Left lung (tissue), 10 donors: ENCODE data around the gene LIG3. TPM values are rescaled to one million over a fixed set of nuclear protein-coding genes. Genes with fewer than 3 reads are reported as not detected.

ENCODE experiments used
- ATAC-seq: fragments of 200-7000 bp; cut with Tn5 transposase; one replicate; pipeline ENCODE4 v1.9.1; 2020; ENCODE audit warnings: moderate library complexity
- DNase-seq, 4 donors: peaks; one replicate each; pipeline ENCODE4 v3.0.0-alpha.2; 2013 to 2020
- H3K27ac ChIP-seq, 2 donors: fragments of 200-600 bp; sonication (generic) in 1 of 2; one replicate each; pipeline versions ENCODE4 v1.5.0 to v1.8.0; 2020 to 2021
- H3K27me3 ChIP-seq, 2 donors: fragments of 200-600 bp; sonication (generic) in 1 of 2; one replicate each; pipeline versions ENCODE4 v1.5.0 to v1.8.0; 2020 to 2021
- H3K36me3 ChIP-seq, 2 donors: fragments of 200-600 bp; sonication (generic) in 1 of 2; one replicate each; pipeline versions ENCODE4 v1.5.0 to v1.8.0; 2020 to 2021
- H3K4me1 ChIP-seq, 2 donors: fragments of 200-600 bp; one replicate each; pipeline ENCODE4 v1.8.0; 2021
- H3K4me3 ChIP-seq, 2 donors: fragments of 200-600 bp; sonication (generic) in 1 of 2; one replicate each; pipeline versions ENCODE4 v1.5.0 to v1.8.0; 2020 to 2021; ENCODE audit warnings: mild to moderate bottlenecking in 1 of 2
- H3K9me3 ChIP-seq, 2 donors: fragments of 200-600 bp; sonication (generic) in 1 of 2; one replicate each; pipeline versions ENCODE4 v1.5.0 to v1.8.0; 2020 to 2021
- intact Hi-C, 2 donors: fragments of 100-400 bp; cut with DNase I; formaldehyde crosslinking; loops; one replicate each; pipeline versions ENCODE4 v1.11.2 to v1.14.2; 2022
- polyA plus RNA-seq, 6 donors: library from polyadenylated mRNA; unstranded; fragments of 120-200 nt; gene quantifications; one replicate each; pipeline ENCODE4 v1.2.1, GENCODE V29; 2013; ENCODE audit not compliant: insufficient read length in 6 of 6
- total RNA-seq, 2 donors: library from RNA; stranded (reverse); fragmentation: NEBNext Ultra II Directional; extraction: Animal tissue kit (Norgen Biotek cat#: 25700); gene quantifications; one replicate each; pipeline ENCODE4 v1.2.1, GENCODE V29; 2021
- TF ChIP-seq, protein P1 (sequence below), 2 donors: fragments of 200-600 bp; sonication (generic) in 1 of 2; IDR thresholded peaks; one replicate each; pipeline versions ENCODE4 v1.5.0 to v1.8.0; 2021; ENCODE audit warnings: antibody characterized with exemption in 2 of 2
- donor health status: DM: no; HTN: yes; CAD: no.
- donor health status: DM: no; HTN: no; CAD: no.

Gene LIG3
- total and polyA plus RNA-seq, 8 donors = 27.3 to 43.7 (median 32.0) TPM

DNA sequence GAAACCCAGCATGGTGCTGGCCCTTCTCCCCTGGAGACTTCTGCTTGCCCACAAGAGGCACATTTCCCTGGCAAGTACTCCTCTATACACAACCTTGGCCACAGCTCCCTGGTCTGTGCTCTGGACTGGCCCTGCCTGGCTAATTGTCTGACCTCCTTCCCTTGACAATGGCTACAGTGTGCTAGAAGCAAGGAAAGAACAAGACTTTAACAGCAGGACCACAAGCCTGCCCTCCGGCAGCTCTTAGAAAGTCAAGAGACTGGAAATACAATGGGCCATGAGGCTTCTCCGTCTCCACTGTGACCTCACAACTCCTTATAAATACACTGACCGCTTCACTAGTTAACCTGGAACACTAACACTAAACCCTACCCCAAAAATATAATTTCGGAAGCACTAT, 36.7 kb downstream of the LIG3 start:
- intact Hi-C loops = no loop called here
- H3K9me3 ChIP-seq = no peaks in the 10 kb centered on the region
- DNase-seq = no peak
- H3K4me1 ChIP-seq = peaks cover 1 to 9% of the 10 kb centered on the region in 2 donors
- no peak overlapping the region for H3K4me3 ChIP-seq
- peaks cover 0 to 79% of the 10 kb centered on the region in 2 donors for H3K36me3 ChIP-seq
- H3K27ac ChIP-seq = no peak overlapping the region
- no peaks in the 10 kb centered on the region for H3K27me3 ChIP-seq
- TF ChIP-seq, protein P1, sequence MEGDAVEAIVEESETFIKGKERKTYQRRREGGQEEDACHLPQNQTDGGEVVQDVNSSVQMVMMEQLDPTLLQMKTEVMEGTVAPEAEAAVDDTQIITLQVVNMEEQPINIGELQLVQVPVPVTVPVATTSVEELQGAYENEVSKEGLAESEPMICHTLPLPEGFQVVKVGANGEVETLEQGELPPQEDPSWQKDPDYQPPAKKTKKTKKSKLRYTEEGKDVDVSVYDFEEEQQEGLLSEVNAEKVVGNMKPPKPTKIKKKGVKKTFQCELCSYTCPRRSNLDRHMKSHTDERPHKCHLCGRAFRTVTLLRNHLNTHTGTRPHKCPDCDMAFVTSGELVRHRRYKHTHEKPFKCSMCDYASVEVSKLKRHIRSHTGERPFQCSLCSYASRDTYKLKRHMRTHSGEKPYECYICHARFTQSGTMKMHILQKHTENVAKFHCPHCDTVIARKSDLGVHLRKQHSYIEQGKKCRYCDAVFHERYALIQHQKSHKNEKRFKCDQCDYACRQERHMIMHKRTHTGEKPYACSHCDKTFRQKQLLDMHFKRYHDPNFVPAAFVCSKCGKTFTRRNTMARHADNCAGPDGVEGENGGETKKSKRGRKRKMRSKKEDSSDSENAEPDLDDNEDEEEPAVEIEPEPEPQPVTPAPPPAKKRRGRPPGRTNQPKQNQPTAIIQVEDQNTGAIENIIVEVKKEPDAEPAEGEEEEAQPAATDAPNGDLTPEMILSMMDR (IDR thresholded peaks at IDR 0.05) = no peak
- ATAC-seq = no peak

DNA sequence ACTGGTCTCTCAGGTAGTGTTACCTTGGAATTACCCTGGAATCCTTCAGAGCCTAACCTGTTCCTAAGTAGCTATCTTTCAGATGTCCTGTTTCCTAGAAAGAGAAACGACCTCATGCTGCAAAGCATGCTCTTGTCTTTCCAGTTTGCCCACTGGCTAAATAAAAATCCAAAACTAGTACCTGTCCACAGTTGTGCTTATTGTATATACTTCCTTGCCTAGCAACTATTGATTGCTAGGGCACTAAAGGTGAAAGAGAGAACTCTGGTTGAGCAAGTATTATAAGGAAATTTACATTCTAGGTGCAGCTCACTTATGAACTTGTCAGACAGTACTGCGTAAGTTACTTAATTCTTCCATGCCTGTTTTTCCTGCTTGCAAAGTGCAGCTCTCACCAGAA, 38.5 kb downstream of the LIG3 start:
- peak; percentile 13 for ATAC-seq

DNA sequence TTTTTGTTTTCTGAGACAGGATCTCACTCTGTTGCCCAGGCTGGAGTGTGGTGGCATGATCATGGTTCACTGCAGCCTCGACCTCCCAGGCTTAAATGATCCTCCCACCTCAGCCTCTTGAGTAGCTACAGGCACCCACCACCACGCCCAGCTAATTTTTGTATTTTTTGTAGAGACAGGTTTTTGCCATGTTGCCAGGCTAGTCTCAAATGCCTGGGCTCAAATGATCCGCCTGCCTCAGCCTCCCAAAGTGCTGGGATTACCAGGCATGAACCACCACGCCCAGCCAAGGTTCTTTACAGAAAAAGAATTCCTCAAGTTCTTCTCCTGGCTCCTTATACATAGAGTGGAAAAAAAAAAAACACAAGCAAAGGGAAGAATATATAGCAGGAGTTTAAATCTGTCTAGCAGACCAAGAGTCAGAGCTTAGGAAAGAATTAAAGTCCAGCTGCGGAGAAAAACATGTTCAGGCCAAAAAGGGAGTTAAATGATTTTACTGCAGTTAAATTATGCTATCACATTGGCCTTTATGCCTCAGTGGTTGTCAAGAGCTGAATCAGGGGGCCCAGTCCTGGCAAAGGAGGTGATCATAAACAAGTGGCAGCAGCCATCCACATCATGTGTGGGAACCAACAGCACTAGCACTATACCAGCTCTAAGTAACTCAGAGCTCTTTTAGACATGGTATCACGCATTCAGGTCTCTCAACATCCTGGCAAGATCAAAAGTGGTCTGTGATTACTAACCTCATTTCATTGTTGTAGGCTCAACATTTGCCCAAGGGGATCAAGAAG, 39.3 kb downstream of the LIG3 start:
- TF ChIP-seq, protein P1 (IDR thresholded peaks at IDR 0.05) = no peak
- H3K27me3 ChIP-seq = no peaks in the 10 kb centered on the region
- peaks cover 7 to 26% of the 10 kb centered on the region in 2 donors for H3K4me1 ChIP-seq
- H3K4me3 ChIP-seq = no peak overlapping the region
- ATAC-seq (no peak), DNase-seq (no peak)
- H3K9me3 ChIP-seq = no peaks in the 10 kb centered on the region
- no peak overlapping the region for H3K27ac ChIP-seq
- intact Hi-C loops = no loop called here
- H3K36me3 ChIP-seq = peaks cover 0 to 58% of the 10 kb centered on the region in 2 donors

More for the DNA sequence above, 38.5 kb downstream of the LIG3 start:
- Histone ChIP-seq H3K36me3 (peaks cover 0 to 66% of the 10 kb centered on the region in 2 donors), H3K27ac (no peak overlapping the region), H3K4me3 (no peak overlapping the region), H3K9me3 (no peaks in the 10 kb centered on the region), H3K27me3 (no peaks in the 10 kb centered on the region), H3K4me1 (peaks cover 7 to 26% of the 10 kb centered on the region in 2 donors)
- intact Hi-C loops = no loop called here
- TF ChIP-seq, protein P1 (IDR thresholded peaks at IDR 0.05) = no peak
- DNase-seq = no peak

DNA sequence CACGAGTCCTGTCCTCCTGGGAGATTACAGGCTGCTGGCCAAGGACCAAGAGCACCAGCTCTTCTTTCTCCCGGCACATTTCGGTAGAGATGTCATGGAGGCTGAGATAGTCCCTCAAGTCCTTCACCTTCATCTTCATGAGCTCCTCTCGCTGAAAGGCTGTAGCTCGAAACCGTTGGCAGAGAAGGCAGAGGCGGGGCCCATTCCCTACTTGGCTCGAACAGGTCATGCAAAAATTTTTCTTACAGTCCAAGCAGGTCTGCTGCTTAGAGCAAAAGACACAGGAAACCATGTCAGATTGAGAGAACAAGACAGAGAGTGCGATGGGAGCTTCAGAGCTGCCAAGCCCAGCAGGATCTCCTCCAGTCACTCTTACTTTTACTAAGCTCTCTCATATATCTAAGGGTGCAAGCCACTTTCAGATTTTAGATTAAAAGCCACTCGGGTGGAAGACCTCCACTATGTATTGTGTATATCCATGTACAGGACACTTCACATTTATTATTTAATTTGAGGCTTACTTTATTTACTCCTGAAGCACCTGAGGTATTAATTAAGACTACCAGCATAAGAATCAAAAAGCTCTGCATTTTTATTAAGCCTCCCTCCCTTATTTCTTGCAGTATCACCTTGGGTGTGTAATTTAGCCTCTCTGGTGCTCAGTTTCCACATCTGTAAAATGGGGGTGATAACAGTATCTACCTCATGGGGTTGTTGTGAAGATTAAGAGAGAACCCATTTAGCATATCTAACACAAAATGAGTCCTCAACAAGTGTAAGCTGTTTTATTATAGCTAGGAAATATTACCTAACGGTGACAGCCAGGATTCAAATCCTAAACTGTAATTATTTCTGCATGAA, 41.4 kb downstream of the LIG3 start:
- peak overlapping the region; percentile 63 to 86 for H3K27ac ChIP-seq
- H3K36me3 ChIP-seq = peaks cover 0 to 56% of the 10 kb centered on the region in 2 donors
- ATAC-seq (no peak), DNase-seq (no peak)
- intact Hi-C loops = no loop called here
- no peaks in the 10 kb centered on the region for H3K9me3 ChIP-seq
- TF ChIP-seq, protein P1 (IDR thresholded peaks at IDR 0.05) = no peak
- H3K4me1 ChIP-seq = peaks cover 7 to 26% of the 10 kb centered on the region in 2 donors
- no peaks in the 10 kb centered on the region for H3K27me3 ChIP-seq
- H3K4me3 ChIP-seq = no peak overlapping the region
